ENCODE data around the gene C6orf89. TPM values are rescaled to one million over a fixed set of nuclear protein-coding genes. Genes with fewer than 3 reads are reported as not detected.

The C6orf89 gene
- total RNA-seq, 1 donor from 2014 or later, result 29.9 TPM

DNA sequence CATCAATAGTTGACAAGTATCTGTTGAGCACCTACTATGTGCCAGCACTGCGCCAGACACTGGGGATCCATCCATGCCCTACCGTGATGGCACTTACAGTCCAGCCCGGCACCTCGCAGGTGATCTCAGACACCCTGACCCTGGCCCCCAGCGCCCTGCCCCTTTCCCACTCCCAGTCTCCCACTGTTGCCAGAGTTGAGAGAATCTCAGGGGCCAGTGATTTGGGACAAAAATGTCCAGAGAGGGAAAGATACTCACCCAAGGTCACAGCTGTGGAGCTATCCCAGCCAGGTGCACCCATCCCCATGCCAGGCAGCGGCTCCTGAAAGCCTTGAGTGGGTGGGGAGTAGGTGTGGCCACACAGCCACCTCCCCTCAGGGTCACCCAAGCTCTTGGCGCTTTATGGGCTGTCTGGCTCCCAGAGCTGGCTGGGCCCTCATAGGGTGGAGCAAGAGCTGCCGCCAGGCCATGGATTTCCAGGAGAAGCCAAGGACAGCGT lies 72.1 kb downstream of the C6orf89 start:
- H3K36me3 Mint-ChIP-seq (ENCODE audit: insufficient read depth), result no peaks in the 10 kb centered on the region
- no peak for DNase-seq (ENCODE audit: low spot score, unreplicated experiment)

GRCh38 chr6:36958775-36959554 lies 73.2 kb downstream of the C6orf89 start:
- Mint-ChIP-seq H3K36me3 (ENCODE audit: insufficient read depth) (no peaks in the 10 kb centered on the region), H3K27ac (no peak overlapping the region), H3K4me1 (ENCODE audit: low read depth) (peaks cover 3% of the 10 kb centered on the region), H3K27me3 (no peaks in the 10 kb centered on the region), H3K4me3 (ENCODE audit: low read depth) (no peak overlapping the region), H3K9me3 (ENCODE audit: low read depth) (no peaks in the 10 kb centered on the region)
- TF ChIP-seq CTCF (IDR thresholded peaks at IDR 0.05; ENCODE audit: unreplicated experiment), result no peak
- no peak for DNase-seq (ENCODE audit: low spot score, unreplicated experiment)

More for the DNA sequence above, 72.1 kb downstream of the C6orf89 start:
- H3K4me1 Mint-ChIP-seq (ENCODE audit: low read depth), result peaks cover 3% of the 10 kb centered on the region
- no peak overlapping the region for H3K27ac Mint-ChIP-seq
- TF ChIP-seq CTCF (IDR thresholded peaks at IDR 0.05; ENCODE audit: unreplicated experiment), result no peak
- H3K9me3 Mint-ChIP-seq (ENCODE audit: low read depth), result no peaks in the 10 kb centered on the region
- H3K4me3 Mint-ChIP-seq (ENCODE audit: low read depth), result no peak overlapping the region
- H3K27me3 Mint-ChIP-seq, result no peaks in the 10 kb centered on the region

DNA sequence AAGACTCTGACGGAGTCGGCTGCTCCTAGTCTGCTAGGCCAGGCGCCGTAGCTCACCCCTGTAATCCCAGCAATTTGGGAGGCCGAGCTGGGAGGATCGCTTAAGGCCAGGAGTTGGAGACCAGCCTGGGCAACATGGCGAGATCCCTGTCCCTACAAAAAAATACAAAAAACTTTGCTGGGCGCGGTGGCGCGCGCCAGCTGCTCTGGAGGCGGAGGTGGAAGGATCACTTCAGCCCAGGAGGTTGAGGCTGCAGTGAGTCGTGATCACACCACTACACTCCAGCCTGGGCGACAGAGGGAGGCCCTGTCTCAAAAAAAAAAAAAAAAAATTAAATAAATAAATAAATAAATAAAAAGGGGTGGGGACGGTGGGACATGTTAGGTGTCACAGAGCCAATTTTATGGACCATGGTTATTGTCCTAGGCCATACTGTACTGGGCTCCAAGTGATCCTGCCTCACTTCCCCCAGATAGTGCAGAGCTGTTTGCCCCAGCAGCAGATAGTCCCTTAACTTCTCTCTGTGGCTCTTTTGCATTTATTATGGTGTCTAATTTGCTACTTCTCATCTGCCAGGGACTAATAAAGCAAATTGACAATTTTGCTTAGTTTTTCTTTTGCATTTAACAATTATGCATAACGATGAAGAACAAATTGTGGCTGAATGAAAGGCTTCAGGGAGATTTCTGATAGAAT lies 74.0 kb downstream of the C6orf89 start:
- TF ChIP-seq CTCF (IDR thresholded peaks at IDR 0.05; ENCODE audit: unreplicated experiment), result no peak
- no peak overlapping the region for H3K4me3 Mint-ChIP-seq (ENCODE audit: low read depth)
- no peaks in the 10 kb centered on the region for H3K36me3 Mint-ChIP-seq (ENCODE audit: insufficient read depth)
- no peaks in the 10 kb centered on the region for H3K9me3 Mint-ChIP-seq (ENCODE audit: low read depth)
- no peak overlapping the region for H3K27ac Mint-ChIP-seq
- no peak for DNase-seq (ENCODE audit: low spot score, unreplicated experiment)
- H3K4me1 Mint-ChIP-seq (ENCODE audit: low read depth), result peaks cover 3% of the 10 kb centered on the region
- H3K27me3 Mint-ChIP-seq, result no peaks in the 10 kb centered on the region

DNA sequence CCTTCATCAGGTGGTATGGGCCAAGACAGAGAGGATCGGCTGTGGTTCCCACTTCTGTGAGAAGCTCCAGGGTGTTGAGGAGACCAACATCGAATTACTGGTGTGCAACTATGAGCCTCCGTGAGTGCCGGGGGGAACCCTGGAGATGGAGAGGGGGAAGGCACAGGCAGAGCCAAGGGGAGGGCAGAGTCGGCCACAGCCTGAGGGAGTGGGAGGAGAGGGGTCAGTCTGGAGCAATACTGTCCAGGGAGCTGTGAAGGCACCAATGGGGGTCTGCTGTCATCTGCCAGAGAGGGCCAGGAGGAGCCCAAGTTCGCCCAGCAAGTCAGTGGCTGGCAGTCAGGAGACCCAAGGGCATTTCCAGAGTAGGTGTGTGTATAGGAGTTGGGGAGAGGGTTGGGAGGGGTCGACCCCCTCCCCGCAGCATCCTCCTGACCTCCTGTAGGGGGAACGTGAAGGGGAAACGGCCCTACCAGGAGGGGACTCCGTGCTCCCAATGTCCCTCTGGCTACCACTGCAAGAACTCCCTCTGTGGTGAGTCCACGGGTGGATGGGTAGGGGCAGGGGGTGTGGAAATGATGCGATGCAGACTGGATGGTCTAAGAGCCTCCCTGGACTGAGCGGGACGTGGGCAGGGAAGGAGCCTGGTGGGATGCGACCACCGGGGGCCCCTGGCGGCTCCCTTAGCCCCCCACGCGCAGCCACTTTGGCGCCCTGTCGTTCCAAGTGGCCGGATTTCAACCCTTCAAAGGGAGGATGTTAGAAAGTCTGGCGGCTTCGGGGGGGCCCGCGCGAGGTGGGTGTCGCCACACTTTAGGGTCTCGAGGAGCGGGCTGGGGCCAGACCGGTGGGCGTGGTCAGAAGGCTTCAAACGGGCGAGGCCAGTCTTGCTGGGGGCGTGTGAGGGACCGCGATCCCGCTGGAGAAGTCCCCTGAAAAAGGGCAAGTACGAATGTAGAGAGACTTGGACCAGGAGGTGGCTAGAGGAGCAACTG lies 76.0 kb downstream of the C6orf89 start:
- DNase-seq (ENCODE audit: low spot score, unreplicated experiment), result no peak
- Mint-ChIP-seq H3K27ac (no peak overlapping the region), H3K36me3 (ENCODE audit: insufficient read depth) (peaks cover 3% of the 10 kb centered on the region), H3K9me3 (ENCODE audit: low read depth) (no peaks in the 10 kb centered on the region), H3K4me1 (ENCODE audit: low read depth) (peaks cover 3% of the 10 kb centered on the region), H3K4me3 (ENCODE audit: low read depth) (no peak overlapping the region), H3K27me3 (no peaks in the 10 kb centered on the region)
- TF ChIP-seq CTCF (IDR thresholded peaks at IDR 0.05; ENCODE audit: unreplicated experiment), result no peak
